ENCODE measurements around the gene CPSF3. TPM values are rescaled to one million over a fixed set of nuclear protein-coding genes. Genes with fewer than 3 reads are reported as not detected.

The CPSF3 gene
- polyA plus RNA-seq, 1 experiment = 12.5 TPM

DNA sequence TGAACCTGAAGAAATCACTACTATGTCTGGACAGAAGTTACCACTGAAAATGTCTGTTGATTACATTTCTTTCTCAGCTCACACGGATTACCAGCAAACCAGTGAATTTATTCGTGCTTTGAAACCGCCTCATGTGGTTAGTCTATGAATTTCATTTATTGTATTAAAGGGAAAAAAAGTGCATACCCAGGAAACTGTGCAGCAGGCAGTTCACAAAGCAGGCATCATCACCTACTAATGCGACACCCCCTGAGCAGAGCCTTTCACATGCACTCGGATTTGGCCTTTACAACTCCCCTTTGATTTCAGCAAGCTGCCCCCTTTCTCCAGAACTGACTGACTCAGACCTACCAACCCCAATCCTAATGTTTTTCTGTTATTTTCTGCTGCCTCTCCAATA, 20.1 kb downstream of the CPSF3 start:
- no peaks in the 10 kb centered on the region for H3K27me3 ChIP-seq (ENCODE audit: control insufficient read depth, insufficient read depth, low read length)
- ChIA-PET CTCF (interaction anchor here (1.6 kb wide), 1 partner anchor 21 kb away, joined by 4 read pairs; no protein-coding TSS in a partner anchor), POLR2A (no interaction called here)
- no peak overlapping the region for H3K4me3 ChIP-seq (ENCODE audit: low read depth, low read length)
- TF ChIP-seq, protein P1, sequence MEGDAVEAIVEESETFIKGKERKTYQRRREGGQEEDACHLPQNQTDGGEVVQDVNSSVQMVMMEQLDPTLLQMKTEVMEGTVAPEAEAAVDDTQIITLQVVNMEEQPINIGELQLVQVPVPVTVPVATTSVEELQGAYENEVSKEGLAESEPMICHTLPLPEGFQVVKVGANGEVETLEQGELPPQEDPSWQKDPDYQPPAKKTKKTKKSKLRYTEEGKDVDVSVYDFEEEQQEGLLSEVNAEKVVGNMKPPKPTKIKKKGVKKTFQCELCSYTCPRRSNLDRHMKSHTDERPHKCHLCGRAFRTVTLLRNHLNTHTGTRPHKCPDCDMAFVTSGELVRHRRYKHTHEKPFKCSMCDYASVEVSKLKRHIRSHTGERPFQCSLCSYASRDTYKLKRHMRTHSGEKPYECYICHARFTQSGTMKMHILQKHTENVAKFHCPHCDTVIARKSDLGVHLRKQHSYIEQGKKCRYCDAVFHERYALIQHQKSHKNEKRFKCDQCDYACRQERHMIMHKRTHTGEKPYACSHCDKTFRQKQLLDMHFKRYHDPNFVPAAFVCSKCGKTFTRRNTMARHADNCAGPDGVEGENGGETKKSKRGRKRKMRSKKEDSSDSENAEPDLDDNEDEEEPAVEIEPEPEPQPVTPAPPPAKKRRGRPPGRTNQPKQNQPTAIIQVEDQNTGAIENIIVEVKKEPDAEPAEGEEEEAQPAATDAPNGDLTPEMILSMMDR (IDR thresholded peaks at IDR 0.05; ENCODE audit: insufficient read depth, low read depth, low read length) = no peak
- peaks cover 8% of the 10 kb centered on the region for H3K36me3 ChIP-seq (ENCODE audit: control insufficient read depth, insufficient read depth, low read length)
- no peak for DNase-seq (ENCODE audit: low read depth)

DNA sequence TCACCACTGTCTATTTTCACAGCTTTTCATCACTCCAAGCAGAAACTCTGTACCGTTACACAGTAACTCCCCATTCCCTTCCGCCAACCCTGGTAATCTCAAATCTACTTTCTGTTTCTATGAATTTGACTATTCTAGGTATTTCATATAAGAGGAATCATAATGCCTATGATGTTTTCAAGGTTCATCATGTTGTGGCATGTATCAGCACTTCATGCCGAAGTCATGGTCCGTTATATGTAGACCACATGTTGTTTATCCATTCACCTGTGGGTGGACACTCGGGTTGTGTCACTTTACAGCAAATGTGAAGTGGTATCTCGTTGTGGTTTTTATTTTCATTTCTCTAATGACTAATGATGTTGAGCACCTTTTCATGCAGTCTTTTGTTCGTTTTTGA, 21.6 kb downstream of the CPSF3 start:
- H3K36me3 ChIP-seq (ENCODE audit: control insufficient read depth, insufficient read depth, low read length) = peaks cover 9% of the 10 kb centered on the region
- POLR2A ChIA-PET = no interaction called here
- no peaks in the 10 kb centered on the region for H3K27me3 ChIP-seq (ENCODE audit: control insufficient read depth, insufficient read depth, low read length)
- H3K4me3 ChIP-seq (ENCODE audit: low read depth, low read length) = no peak overlapping the region
- DNase-seq (ENCODE audit: low read depth) = no peak
- CTCF ChIA-PET = no interaction called here
- TF ChIP-seq, protein P1 (IDR thresholded peaks at IDR 0.05; ENCODE audit: insufficient read depth, low read depth, low read length) = no peak

DNA sequence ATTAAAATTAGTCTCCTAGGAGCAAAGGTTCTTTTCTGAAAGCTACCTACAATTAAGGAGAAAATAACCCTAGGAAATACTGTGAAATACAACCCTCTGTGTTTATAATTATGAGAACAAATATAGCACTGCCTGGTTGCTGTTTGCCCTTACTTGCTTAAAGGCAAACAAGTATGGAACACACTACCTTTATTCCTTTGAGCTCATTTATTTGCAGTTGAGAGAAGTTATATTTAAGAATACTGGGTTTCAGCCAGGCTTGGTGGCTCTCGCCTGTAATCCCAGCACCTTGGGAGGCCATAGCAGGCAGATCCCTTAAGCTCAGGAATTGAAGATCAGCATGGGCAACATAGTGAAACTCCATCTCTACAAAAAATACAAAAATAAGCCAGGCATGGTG, 27.8 kb downstream of the CPSF3 start:
- no peaks in the 10 kb centered on the region for H3K27me3 ChIP-seq (ENCODE audit: control insufficient read depth, insufficient read depth, low read length)
- CTCF ChIA-PET = no interaction called here
- DNase-seq (ENCODE audit: low read depth) = no peak
- TF ChIP-seq, protein P1 (IDR thresholded peaks at IDR 0.05; ENCODE audit: insufficient read depth, low read depth, low read length) = no peak
- H3K4me3 ChIP-seq (ENCODE audit: low read depth, low read length) = no peak overlapping the region
- H3K36me3 ChIP-seq (ENCODE audit: control insufficient read depth, insufficient read depth, low read length) = peaks cover 5% of the 10 kb centered on the region
- POLR2A ChIA-PET = no interaction called here

DNA sequence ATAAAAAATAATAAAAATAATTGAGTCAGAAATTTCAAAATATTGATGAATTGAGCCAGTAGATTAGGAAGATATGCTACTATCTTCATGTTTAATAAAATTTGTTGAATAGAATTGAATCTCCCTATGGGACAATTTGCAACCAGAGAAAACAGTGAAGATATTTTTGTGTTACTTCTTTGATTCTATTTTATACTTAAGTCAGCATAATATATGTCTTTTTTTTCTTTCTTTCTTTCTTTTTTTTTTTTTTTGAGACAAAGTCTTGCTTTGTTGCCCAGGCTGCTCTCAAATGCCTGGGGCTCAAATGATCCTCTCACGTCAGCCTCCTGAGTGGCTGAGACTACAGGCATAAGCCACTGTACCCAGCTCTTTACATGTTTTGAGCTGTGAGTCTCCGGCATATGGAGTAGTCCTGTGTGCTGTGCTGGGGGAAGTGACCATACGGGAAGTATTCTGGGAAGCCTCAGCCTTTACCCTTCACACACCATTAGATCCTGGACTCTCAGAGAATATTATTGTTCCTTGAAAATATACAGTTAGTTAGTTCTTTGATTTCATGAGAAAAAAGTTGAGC, 37.1 kb downstream of the CPSF3 start:
- ChIA-PET POLR2A (no interaction called here), CTCF (no interaction called here)
- TF ChIP-seq, protein P1 (IDR thresholded peaks at IDR 0.05; ENCODE audit: insufficient read depth, low read depth, low read length) = no peak
- Histone ChIP-seq H3K36me3 (ENCODE audit: control insufficient read depth, insufficient read depth, low read length) (peaks cover 2% of the 10 kb centered on the region; the same call in 1 of the 2 replicates), H3K27me3 (ENCODE audit: control insufficient read depth, insufficient read depth, low read length) (no peaks in the 10 kb centered on the region), H3K4me3 (ENCODE audit: low read depth, low read length) (no peak overlapping the region)
- DNase-seq (ENCODE audit: low read depth) = no peak

DNA sequence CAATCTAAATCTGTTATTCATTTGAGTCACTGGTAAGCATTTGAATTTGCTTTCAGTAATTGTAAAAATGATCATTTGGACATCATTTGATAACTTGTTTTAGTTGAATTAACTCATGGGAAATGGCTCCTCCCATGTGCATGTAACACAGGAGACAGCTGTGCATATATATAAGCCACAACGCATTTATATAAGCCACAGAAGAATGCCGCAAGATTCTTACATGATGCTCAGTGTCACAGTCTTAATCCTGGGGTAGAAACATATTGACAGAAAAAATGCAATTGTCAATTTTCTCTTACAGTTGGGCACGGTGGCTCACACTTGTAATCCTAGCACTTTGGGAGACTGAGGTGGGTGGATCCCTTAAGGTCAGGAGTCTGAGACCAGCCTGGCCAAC, 37.6 kb downstream of the CPSF3 start:
- Histone ChIP-seq H3K27me3 (ENCODE audit: control insufficient read depth, insufficient read depth, low read length) (no peaks in the 10 kb centered on the region), H3K4me3 (ENCODE audit: low read depth, low read length) (no peak overlapping the region), H3K36me3 (ENCODE audit: control insufficient read depth, insufficient read depth, low read length) (peaks cover 2% of the 10 kb centered on the region; the same call in 1 of the 2 replicates)
- no peak for DNase-seq (ENCODE audit: low read depth)
- TF ChIP-seq, protein P1 (IDR thresholded peaks at IDR 0.05; ENCODE audit: insufficient read depth, low read depth, low read length) = no peak
- CTCF ChIA-PET = no interaction called here
- POLR2A ChIA-PET = no interaction called here
